ENCODE results near the gene COL8A2. TPM values are rescaled to one million over a fixed set of nuclear protein-coding genes. Genes with fewer than 3 reads are reported as not detected.

COL8A2 gene
- total RNA-seq, 1 experiment from 2014 or later, result 0.24 TPM

DNA sequence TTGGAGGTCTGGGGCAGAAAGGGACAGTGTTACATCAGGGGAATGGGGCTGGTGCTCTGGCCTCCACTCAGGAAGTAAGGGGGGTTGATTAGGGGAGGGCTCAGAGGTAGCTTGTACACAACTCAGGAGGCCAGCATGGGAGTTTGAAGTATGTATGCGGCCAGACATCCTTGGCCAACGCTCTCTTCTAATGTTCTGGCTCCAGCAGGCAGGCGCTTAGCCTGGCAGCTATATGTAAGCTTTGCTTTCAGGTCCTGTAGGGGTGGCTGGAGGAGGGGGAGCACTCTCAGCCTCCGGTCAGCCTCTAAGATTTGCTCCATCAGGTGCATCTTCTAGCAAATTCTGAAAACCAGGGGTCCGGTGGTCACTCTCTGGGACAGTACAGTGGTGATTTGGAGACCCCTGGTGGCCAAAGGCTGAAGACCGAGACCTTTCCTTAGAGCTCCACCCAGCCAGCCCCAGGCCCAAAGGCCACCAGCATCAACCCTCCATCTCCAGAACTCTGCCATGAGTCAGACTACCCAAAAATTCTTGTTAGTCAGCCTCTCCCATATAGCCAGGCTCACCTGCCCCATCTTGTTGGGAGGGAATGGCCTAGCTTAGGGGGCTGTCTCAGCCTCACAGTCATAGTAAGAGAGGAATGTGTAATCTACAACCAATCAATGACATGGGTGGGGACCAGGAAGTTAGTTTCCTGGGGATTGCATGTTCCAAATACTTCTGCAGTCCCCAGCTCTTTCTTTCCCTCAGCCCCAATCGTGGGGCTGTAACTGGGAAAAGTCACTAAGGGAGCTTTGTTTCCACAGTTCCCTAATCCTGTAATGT, 9.7 kb upstream of the COL8A2 start:
- Histone ChIP-seq H3K4me1 (ENCODE audit: insufficient read depth, low read length, poor library complexity, severe bottlenecking) (peaks cover 10% of the 10 kb centered on the region), H3K27ac (ENCODE audit: low read depth, low read length, poor library complexity, severe bottlenecking) (peak overlapping the region; percentile 55), H3K27me3 (replicated peaks; ENCODE audit: insufficient read depth, low read depth, low read length, poor library complexity) (no peaks in the 10 kb centered on the region), H3K4me3 (ENCODE audit: low read depth, low read length, poor library complexity, severe bottlenecking) (no peak overlapping the region), H3K36me3 (ENCODE audit: insufficient read depth, low read length, poor library complexity, severe bottlenecking) (peaks cover 32% of the 10 kb centered on the region), H3K9me3 (ENCODE audit: low read depth, low read length, poor library complexity, severe bottlenecking) (no peaks in the 10 kb centered on the region)
- CTCF ChIA-PET, result interaction anchor here (0.5 to 1.2 kb wide), 8 partner anchors 15 to 125 kb away, joined by 3 to 5 read pairs (median 4); no protein-coding TSS in a partner anchor
- intact Hi-C loops (cut with micrococcal nuclease; ENCODE audit: unreplicated experiment), result loop anchor here (5.0 kb wide), 1 partner anchor 37 kb away; no protein-coding TSS in a partner anchor
- DNase-seq (ENCODE audit: low spot score), result no peak
- TF ChIP-seq, protein P1, sequence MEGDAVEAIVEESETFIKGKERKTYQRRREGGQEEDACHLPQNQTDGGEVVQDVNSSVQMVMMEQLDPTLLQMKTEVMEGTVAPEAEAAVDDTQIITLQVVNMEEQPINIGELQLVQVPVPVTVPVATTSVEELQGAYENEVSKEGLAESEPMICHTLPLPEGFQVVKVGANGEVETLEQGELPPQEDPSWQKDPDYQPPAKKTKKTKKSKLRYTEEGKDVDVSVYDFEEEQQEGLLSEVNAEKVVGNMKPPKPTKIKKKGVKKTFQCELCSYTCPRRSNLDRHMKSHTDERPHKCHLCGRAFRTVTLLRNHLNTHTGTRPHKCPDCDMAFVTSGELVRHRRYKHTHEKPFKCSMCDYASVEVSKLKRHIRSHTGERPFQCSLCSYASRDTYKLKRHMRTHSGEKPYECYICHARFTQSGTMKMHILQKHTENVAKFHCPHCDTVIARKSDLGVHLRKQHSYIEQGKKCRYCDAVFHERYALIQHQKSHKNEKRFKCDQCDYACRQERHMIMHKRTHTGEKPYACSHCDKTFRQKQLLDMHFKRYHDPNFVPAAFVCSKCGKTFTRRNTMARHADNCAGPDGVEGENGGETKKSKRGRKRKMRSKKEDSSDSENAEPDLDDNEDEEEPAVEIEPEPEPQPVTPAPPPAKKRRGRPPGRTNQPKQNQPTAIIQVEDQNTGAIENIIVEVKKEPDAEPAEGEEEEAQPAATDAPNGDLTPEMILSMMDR (conservative IDR thresholded peaks at IDR 0.05; ENCODE audit: low read depth, low read length), result peak; percentile 76
- TF ChIP-seq EZH2 (IDR thresholded peaks at IDR 0.05; ENCODE audit: borderline replicate concordance, low read depth, low read length, poor library complexity, severe bottlenecking), result no peak
- BruUV-seq (replicated peaks), result no TSS peak
- POLR2A ChIA-PET (ENCODE audit: low non-redundant PET), result no interaction called here

DNA sequence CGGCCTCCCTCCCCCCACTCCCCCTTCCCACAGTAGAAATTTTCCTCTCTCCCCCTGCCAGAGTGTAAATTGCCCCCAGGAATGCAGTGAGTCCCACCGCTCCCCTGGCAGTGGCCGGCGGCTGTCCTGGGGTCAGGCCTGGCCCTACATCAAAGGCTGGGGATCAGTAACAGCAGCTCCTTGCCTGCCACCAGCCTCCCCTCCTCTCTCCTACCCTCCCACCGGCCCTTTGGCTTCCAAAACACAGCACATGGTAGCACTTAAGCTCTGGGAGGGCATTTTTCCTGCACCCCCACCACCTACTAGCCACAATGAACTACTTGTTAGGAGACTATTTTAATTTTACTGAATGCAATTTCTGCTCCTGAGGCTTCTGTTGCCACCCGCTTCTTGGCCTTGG, 9.0 kb upstream of the COL8A2 start:
- no peaks in the 10 kb centered on the region for H3K27me3 ChIP-seq (replicated peaks; ENCODE audit: insufficient read depth, low read depth, low read length, poor library complexity)
- intact Hi-C loops (cut with micrococcal nuclease; ENCODE audit: unreplicated experiment), result loop anchor here (5.0 kb wide), 1 partner anchor 37 kb away; no protein-coding TSS in a partner anchor
- TF ChIP-seq EZH2 (IDR thresholded peaks at IDR 0.05; ENCODE audit: borderline replicate concordance, low read depth, low read length, poor library complexity, severe bottlenecking), result no peak
- TF ChIP-seq, protein P1 (conservative IDR thresholded peaks at IDR 0.05; ENCODE audit: low read depth, low read length), result no peak
- CTCF ChIA-PET, result interaction anchor here (0.6 to 1.2 kb wide), 2 partner anchors 37 to 1303 kb away, joined by 3 to 5 read pairs; no protein-coding TSS in a partner anchor
- no peaks in the 10 kb centered on the region for H3K9me3 ChIP-seq (ENCODE audit: low read depth, low read length, poor library complexity, severe bottlenecking)
- POLR2A ChIA-PET (ENCODE audit: low non-redundant PET), result no interaction called here
- H3K27ac ChIP-seq (ENCODE audit: low read depth, low read length, poor library complexity, severe bottlenecking), result peak overlapping the region; percentile 2
- peaks cover 28% of the 10 kb centered on the region for H3K36me3 ChIP-seq (ENCODE audit: insufficient read depth, low read length, poor library complexity, severe bottlenecking)
- H3K4me3 ChIP-seq (ENCODE audit: low read depth, low read length, poor library complexity, severe bottlenecking), result no peak overlapping the region
- BruUV-seq (replicated peaks), result no TSS peak
- DNase-seq (ENCODE audit: low spot score), result no peak
- H3K4me1 ChIP-seq (ENCODE audit: insufficient read depth, low read length, poor library complexity, severe bottlenecking), result peaks cover 10% of the 10 kb centered on the region

DNA sequence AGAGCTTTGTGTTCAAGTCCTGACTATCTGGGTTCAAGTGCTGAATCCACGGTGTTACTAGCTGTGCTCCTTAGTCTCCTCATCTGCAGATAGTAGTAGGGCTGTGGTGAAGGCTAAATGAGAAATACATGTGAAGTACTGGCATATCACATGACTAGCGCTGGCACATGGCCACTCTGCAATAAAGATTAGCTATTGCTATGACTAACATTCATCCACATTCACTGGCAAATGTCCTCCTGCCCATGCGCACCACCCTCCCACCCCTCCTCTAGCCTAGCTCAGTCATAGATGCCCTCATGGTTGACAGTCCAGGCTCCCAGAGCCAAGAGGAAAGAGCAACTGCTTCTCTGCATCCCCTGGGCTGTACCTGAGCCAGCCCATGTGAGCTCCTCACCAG, 8.5 kb upstream of the COL8A2 start:
- TF ChIP-seq, protein P1 (conservative IDR thresholded peaks at IDR 0.05; ENCODE audit: low read depth, low read length), result no peak
- no peak for TF ChIP-seq EZH2 (IDR thresholded peaks at IDR 0.05; ENCODE audit: borderline replicate concordance, low read depth, low read length, poor library complexity, severe bottlenecking)
- H3K4me3 ChIP-seq (ENCODE audit: low read depth, low read length, poor library complexity, severe bottlenecking), result no peak overlapping the region
- no peaks in the 10 kb centered on the region for H3K9me3 ChIP-seq (ENCODE audit: low read depth, low read length, poor library complexity, severe bottlenecking)
- peaks cover 24% of the 10 kb centered on the region for H3K36me3 ChIP-seq (ENCODE audit: insufficient read depth, low read length, poor library complexity, severe bottlenecking)
- peak; percentile 79 for DNase-seq (ENCODE audit: low spot score)
- H3K4me1 ChIP-seq (ENCODE audit: insufficient read depth, low read length, poor library complexity, severe bottlenecking), result peaks cover 10% of the 10 kb centered on the region
- H3K27ac ChIP-seq (ENCODE audit: low read depth, low read length, poor library complexity, severe bottlenecking), result peak overlapping the region; percentile 2
- no TSS peak for BruUV-seq (replicated peaks)
- intact Hi-C loops (cut with micrococcal nuclease; ENCODE audit: unreplicated experiment), result loop anchor here (5.0 kb wide), 1 partner anchor 36 kb away; no protein-coding TSS in a partner anchor
- H3K27me3 ChIP-seq (replicated peaks; ENCODE audit: insufficient read depth, low read depth, low read length, poor library complexity), result no peaks in the 10 kb centered on the region
- CTCF ChIA-PET, result interaction anchor here (0.6 kb wide), 1 partner anchor 1304 kb away, joined by 3 read pairs; no protein-coding TSS in a partner anchor
- POLR2A ChIA-PET (ENCODE audit: low non-redundant PET), result no interaction called here

Measured in A673 (cell line).